Gastroesophageal sphincter (tissue), 3 donors: ENCODE results near the gene ENTPD1.

Source experiments
- CTCF ChIP-seq, 4 experiments: fragments of 200-600 bp in 2 of 4; fragments of 450-650 bp in 2 of 4; sonication (generic) in 1 of 4; IDR thresholded peaks; one replicate each; pipeline ENCODE4 v1.5.1; 2017 to 2019; ENCODE audit warnings: antibody characterized with exemption in 4 of 4, mild to moderate bottlenecking in 2 of 4, moderate library complexity in 2 of 4
- POLR2A ChIP-seq, 2 donors: fragments of 450-650 bp; IDR thresholded peaks; one replicate each; pipeline ENCODE4 v1.6.1; 2017; ENCODE audit warnings: antibody characterized with exemption in 2 of 2, mild to moderate bottlenecking in 2 of 2, moderate library complexity in 1 of 2

GRCh38 chr10:95831515-95831914 lies 75.6 kb downstream of the ENTPD1 start:
- no peak for TF ChIP-seq CTCF (IDR thresholded peaks at IDR 0.05)
- no peak for TF ChIP-seq POLR2A (IDR thresholded peaks at IDR 0.05)
